ENCODE data around the gene ABCB11.

- TF ChIP-seq CTCF (IDR thresholded peaks at IDR 0.05) (no peak), POLR2A (IDR thresholded peaks at IDR 0.05) (no peak)
Observed at GRCh38 chr2:169007356-169007755, 23.8 kb downstream of the ABCB11 start.

Measured in uterus (tissue), 2 donors.